Bronchial epithelial cell (primary cell): ENCODE data around the gene HEY2. TPM values are rescaled to one million over a fixed set of nuclear protein-coding genes. Genes with fewer than 3 reads are reported as not detected.
"Not testable (repeated sequence)": the region's sequence is repeated elsewhere in the genome, so short reads cannot be mapped to it uniquely, and the experiment has no call there.

Source experiments
- DNase-seq: peaks from one replicate; pipeline ENCODE4 v3.0.0-alpha.2; 2010; ENCODE audit warnings: low read depth
- FAIRE-seq: peaks from 2 replicates; lab custom pipeline; 2011; peaks lifted over from hg19 to GRCh38; lab: Jason Lieb, UNC
- H3K27me3 ChIP-seq: 2 replicates; pipeline ENCODE4 v1.5.1; 2011; ENCODE audit warnings: low read length; ENCODE audit not compliant: control insufficient read depth, insufficient read depth
- H3K36me3 ChIP-seq: 2 replicates; pipeline ENCODE4 v1.5.1; 2011; ENCODE audit warnings: low read length; ENCODE audit not compliant: control insufficient read depth, insufficient read depth
- H3K4me3 ChIP-seq: 2 replicates; pipeline ENCODE4 v1.5.1; 2011; ENCODE audit warnings: mild to moderate bottlenecking, low read depth, low read length, control low read depth
- CTCF ChIP-seq: IDR thresholded peaks from 2 replicates; pipeline ENCODE4 v1.5.1; 2011; ENCODE audit warnings: mild to moderate bottlenecking, moderate library complexity, low read length, control low read depth, inconsistent platforms; ENCODE audit not compliant: insufficient read depth, severe bottlenecking
- total RNA-seq: library from RNA; depleted of rRNA; stranded (reverse); fragments of >200 nt; gene quantifications from 2 replicates; pipeline ENCODE4 v1.2.1, GENCODE V29; 2014

Gene HEY2
- total RNA-seq, 1 donor from 2014 or later, result not detected

GRCh38 chr6:125766641-125767040 is 17.2 kb downstream of the HEY2 start:
- no peak for DNase-seq
- no peak for FAIRE-seq
- Histone ChIP-seq H3K27me3 (no peaks in the 10 kb centered on the region), H3K36me3 (no peaks in the 10 kb centered on the region), H3K4me3 (no peak overlapping the region)
- TF ChIP-seq CTCF, result no peak

GRCh38 chr6:125769147-125769783 is 19.8 kb downstream of the HEY2 start:
- FAIRE-seq (no peak), DNase-seq (no peak)
- no peak for TF ChIP-seq CTCF
- Histone ChIP-seq H3K36me3 (no peaks in the 10 kb centered on the region), H3K4me3 (no peak overlapping the region), H3K27me3 (no peaks in the 10 kb centered on the region)

DNA sequence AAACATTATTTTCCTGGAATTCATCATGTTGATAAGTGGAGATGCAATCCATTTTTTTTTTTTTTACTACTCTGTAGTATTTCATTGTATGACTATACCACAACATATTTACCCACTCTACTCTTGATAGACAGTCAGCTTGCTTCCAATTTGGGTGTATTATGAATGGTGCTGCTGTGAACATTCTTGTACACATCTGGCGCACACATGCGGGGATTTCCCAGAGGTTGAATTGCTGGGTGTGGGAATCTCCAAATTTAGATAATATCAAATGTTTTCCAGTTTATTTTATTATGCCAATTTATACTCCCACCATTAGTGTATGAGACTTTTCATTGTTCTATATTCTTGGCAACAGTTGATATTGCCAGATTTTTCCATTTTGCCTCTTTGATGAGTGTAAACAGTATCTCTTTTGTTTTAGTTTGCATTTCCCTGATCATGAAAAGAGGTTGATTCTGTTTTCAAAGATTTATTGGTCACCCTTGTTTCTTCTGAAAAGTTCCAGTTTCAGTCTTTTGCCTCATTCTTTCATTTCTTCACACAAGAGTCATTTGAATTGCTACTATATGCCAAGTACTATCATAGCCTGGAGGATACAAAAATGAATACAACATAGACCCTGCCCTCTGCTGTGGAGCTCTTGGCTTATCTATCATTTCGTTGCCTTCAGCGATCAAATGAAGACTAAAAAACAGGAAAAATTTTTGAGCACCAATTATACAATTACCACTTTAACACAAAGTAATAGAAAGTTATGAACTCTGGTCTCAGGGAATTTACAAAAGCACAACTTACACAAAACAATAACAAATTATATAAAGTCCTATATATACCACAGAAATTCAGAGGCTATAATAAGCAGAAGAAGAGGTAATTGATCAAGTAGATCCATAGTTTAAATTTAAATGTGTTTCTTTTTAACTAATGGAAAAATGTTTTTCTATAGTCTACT is 24.2 kb downstream of the HEY2 start:
- FAIRE-seq (no peak), DNase-seq (no peak)
- TF ChIP-seq CTCF, result no peak
- Histone ChIP-seq H3K27me3 (no peaks in the 10 kb centered on the region), H3K36me3 (no peaks in the 10 kb centered on the region), H3K4me3 (no peak overlapping the region)

DNA sequence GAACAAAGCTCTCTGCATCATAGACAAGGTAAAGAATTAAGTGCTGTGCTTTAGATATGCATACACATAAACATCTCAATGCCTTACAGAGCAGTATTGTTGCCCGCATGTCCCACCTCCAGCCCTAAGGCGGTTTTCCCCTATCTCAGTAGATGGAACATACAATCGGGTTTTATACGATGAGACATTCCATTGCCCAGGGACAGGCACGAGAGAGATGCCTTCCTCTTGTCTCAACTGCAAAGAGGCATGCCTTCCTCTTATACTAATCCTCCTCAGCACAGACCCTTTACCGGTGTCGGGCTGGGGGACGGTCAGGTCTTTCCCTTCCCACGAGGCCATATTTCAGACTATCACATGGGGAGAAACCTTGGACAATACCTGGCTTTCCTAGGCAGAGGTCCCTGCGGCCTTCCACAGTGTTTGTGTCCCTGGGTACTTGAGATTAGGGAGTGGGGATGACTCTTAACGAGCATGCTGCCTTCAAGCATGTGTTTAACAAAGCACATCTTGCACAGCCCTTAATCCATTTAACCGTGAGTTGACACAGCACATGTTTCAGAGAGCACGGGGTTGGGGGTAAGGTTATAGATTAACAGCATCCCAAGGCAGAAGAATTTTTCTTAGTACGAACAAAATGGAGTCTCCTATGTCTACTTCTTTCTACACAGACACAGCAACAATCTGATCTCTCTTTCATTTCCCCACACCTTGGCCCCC is 26.8 kb downstream of the HEY2 start:
- not testable (repeated sequence) for FAIRE-seq, DNase-seq, H3K27me3 ChIP-seq, H3K4me3 ChIP-seq, H3K36me3 ChIP-seq

DNA sequence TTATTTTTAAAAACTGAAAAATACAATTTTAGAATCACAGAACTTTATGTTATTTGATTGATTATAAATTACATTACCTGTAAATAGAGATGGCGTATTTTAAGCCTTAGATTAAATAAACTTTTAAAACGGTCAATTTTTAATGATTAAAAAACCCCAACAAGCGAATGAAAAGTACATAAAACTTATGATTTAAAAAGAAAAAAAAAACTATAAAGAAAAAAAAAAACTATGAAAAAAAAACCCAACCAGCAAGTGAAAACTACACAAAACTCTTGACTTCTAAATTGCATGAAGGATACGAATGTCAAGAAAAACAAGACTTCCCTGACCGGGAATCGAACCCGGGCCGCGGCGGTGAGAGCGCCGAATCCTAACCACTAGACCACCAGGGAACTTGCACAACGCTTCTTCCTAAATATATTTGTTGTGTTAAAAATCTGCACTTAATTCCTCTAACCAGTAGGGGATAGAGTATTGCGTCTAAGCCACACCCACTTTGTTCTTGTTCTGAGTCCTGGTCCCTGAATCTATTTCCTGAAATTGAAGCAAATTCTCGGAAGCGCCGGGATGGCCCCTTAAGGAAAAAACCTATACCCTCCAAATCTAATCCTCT is 30.6 kb downstream of the HEY2 start:
- DNase-seq (peak; percentile 90), FAIRE-seq (no peak)
- peaks cover 2% of the 10 kb centered on the region for H3K36me3 ChIP-seq
- H3K4me3 ChIP-seq, result peak overlapping the region; percentile 52
- TF ChIP-seq CTCF, result no peak
- H3K27me3 ChIP-seq, result no peaks in the 10 kb centered on the region
